GM19467 (cell line): Measurements from ENCODE around the gene ZNF385B.
"Not testable (repeated sequence)": the region's sequence is repeated elsewhere in the genome, so short reads cannot be mapped to it uniquely, and the experiment has no call there.

Source experiments
- ATAC-seq: cut with Tn5 transposase; IDR thresholded peaks from one replicate; pipeline ENCODE4 v1.9.1; 2021; ENCODE audit warnings: mild to moderate bottlenecking, moderate library complexity; ENCODE audit not compliant: unreplicated experiment

ZNF385B gene

DNA sequence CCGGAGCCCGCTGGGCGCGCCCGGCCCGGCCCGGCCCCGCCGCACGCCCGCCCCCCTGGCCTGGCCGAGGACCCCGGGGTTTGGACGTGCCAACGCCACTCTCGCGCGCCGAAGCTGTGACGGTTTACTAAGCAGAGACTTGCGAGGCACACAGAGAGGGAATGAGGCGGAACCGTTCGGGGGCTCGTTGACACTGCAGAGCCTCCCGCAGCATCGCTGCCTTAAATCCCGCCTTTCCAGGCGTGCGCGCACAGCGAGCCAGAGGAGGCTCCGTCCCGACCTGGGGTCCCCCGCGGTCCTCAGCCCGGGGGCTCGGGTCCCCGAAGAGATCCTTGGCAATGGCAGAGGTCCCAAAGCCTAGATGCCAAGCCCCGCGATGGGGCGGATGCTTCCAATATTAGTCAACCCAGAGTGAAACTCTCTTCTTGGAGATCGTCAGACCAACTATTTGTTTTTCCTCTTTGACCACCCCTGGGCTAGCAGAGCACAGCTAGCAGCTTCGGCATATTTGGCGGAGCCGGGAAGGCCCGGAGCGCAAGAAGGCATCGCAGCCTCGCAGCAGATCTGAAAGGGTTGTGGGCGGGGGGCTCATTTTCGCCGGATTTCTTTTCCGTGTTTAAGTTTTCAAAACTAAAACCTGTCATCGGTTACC is at the start of gene ZNF385B:
ZNF385B (minus strand) TSS at position 197 of the 652 bp plus-strand sequence.
- peak; percentile 31 for ATAC-seq

DNA sequence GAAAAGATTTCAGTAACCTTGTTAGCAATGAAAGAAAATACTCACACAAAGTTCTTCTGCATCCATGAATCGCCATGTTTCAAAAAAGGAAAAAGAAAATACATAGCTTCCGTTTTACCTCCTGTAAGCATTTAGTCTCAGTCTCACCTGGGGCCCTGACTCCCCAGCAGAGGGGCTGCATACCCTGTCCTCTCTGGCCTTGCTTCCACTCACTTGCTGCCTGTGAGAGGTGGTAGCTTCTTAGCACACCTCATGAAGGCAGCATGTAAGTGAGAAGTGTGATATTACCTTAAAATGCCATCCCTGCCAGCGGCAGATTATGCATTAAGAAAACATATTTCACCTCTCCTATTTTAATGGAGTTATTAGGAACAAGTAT is 49.3 kb upstream of the ZNF385B start:
- ATAC-seq, result no peak

DNA sequence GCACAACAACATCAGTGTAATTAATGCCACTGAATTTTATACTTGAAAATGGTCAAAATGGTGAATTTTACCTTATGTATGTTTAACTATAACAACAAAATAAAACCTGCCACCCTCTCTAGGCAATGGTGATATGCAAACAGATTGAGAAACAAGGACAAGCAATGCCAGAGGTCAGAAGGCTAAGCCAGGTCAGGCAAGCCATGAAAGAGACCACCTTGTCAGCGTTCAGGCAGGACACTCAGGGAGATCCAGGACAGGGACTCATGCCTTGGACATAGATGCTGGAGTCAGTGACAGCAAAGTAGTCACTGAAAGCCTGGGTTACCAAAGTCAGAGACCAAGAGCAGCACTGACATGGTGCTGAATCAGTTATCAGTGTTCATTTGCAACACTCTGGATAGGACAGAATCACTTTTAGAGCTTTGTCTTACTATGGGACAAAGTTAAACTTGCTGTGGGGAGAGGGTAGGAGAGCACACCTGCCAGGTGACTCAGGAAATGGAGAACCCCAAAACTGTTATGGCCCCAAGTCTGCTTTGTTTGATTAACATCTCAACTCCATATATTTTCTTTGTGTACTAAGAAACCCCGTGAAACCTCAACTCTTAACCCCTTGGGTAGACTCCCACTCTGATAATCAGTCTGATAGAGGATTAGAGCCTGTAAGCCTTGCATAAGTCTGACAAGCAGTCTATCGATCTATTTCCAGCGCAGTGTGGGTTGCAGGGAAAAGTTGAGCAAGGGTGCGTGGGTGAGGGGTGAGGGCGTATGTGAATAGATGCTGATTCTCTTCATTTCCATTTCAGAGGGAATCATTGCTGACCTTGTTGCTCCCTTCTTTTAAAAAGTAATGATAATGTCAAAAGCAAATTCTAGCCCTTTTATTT is 48.7 kb upstream of the ZNF385B start:
- no peak for ATAC-seq

DNA sequence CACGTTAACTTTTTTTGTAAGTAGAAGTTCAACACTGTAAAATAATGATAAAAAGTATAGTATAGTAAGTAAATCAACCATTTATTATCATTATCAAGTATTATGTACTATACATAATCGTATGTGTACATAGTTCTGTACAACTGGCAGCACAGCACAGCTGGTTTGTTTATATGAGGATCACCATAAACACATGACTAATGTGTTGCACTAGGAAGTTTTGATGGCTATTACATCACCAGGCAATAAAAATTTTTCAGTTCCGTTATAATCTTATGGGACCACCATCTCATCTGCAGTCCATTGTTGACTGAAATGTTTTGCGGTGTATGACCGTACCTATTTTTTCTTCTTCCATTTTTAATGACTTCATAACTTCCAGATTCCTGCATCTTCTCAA is 39.2 kb upstream of the ZNF385B start:
- no peak for ATAC-seq

DNA sequence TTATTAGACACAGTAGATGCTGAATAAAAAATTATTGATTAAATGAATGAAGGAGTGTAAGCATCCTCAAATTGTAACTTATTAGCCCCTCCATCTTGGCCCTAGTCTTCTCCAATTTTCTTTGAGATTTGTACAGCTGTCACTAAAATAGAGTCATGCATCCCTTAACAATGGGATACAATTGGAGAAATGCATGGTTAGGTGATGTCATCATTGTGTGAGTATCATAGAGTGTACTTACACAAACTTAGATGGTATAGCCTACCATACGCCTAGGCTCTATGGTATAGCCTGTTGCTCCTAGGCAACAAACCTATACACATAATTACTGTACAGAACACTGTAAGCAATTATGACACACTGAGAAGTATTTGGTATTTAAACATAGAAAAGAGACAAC is 38.3 kb upstream of the ZNF385B start:
- ATAC-seq, result no peak

DNA sequence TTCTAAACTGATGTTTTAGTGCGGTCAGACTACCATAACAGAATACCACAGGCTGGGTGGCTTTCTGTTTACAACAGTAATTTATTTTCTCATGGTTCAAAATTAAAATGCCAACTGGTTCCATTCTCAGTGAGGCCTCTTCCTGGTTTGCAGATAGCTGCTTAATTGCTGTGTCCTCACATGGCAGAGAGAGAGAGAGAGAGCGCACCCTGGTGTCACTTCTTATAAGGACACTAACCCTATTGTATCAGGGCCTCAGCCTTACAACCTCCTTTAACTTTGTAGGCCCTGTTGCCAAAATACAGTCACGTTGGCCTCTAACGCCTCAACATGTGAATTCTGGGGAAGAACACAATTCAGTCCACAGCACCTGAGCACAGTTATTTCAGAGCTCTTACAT is 37.5 kb upstream of the ZNF385B start:
- ATAC-seq, result peak; percentile 91

- ATAC-seq, result no peak
Measured at GRCh38 chr2:179893616-179894015, 32.2 kb upstream of the ZNF385B start.

- ATAC-seq, result no peak
Measured at GRCh38 chr2:179891237-179891636, 29.8 kb upstream of the ZNF385B start.

DNA sequence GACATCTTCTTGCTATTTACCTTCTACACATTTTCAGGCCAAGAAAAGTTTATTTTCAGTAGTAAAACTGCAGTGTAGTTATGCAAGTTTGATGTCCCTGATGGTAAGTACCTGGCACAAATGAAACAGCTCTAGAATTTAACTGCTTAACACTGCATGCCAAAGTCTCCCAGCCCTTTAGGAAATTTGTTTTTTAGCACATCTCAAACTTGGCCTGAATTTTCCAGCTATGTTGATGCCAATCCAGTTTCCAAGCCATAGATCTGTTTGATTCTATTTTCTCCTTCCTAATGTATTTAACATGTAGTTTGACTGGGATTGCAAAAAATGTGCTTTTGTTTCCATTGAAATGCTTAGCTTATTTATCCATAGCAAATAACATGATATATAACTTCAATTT is 29.3 kb upstream of the ZNF385B start:
- no peak for ATAC-seq

DNA sequence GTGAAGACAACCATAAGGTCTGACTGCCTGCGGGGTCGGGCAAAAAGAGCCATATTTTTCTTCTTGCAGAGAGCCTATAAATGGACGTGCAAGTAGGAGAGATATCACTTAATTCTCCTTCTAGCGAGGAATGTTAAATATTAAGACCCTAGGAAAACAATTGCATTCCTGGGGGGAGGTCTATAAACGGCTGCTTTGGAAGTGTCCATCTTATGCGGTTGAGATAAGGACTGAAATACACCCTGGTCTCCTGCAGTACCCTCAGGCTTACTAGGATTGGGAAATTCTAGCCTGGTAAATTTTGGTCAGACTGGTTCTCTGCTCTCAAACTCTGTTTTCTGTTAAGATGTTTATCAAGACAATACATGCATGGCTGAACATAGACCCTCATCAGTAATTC is 27.2 kb upstream of the ZNF385B start:
- not testable (repeated sequence) for ATAC-seq

GRCh38 chr2:179884193-179884592 is 22.8 kb upstream of the ZNF385B start:
- no peak for ATAC-seq

- ATAC-seq, result no peak
Measured at GRCh38 chr2:179882851-179883806, 21.7 kb upstream of the ZNF385B start.

DNA sequence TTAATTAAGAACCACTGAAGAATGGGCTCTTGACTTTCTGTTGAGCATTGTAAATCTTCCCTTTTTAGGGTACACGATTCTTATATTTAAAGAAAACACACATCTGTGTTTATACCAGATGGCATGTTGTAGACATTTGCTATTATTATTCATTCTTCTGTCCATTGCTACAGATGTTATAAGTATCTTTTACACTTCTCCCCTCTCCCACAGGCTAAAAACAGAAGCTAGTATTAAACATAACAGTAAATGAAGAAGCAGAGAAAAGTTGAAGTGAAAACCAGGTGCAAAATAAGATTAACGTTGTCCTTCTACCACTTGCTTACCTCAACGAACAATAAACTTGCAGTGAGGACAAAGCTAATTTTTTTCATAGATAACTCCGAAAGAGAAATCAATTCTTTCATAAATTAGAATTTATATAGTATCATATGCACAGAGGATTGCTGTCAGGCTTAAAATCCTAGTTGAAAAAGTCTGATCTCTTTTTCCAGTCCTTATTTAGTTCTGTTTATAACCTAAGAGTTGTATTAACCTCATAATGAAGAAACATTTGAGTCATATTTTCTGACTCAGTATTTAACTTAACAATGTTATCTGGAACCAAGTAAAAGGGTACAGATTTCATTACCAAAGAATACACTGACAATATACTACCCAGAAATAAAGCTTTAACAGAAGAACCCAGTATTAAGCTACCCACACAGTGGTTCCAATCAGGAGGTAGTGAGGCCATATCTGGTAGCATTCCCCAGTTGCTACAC is 16.4 kb upstream of the ZNF385B start:
- no peak for ATAC-seq

DNA sequence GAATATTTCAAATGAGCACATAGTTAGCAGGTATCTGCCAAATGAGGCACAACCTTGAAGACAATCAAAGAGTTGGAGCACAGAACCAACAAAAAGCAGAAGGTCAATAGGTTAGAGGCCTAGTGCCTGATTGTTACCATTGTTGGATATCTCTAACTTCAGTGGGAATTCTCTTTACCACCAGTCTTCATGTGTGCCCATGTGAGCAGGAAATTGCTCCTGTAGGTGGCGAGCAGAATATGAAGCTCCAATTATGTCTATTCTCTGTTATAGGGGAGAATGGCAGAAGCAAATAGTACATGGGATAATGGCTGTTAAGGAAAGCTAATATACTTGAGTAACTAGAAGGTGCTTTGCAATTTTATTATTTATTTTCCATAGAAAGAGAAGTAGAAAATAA is 14.9 kb upstream of the ZNF385B start:
- no peak for ATAC-seq

DNA sequence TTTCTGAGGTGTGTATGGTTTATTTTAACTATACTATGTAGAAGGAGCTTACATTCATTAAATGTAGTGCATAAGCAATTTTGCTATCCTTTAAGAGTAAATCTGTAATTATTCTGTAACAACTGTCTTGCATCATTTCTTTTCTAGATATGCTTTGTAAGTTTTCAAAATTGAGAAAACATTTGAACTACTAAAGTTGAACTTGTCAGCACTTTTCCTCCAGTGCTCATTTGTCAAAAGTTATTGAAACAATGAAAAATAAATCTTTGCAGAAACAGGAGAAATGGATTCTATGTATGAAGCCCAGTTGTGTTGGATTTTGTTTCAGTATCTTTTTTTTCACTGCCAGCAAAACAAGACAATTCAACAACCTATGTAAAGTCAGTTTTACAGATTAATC is 14.5 kb upstream of the ZNF385B start:
- ATAC-seq, result no peak

GRCh38 chr2:179862898-179863458 is 1.6 kb upstream of the ZNF385B start:
- ATAC-seq, result no peak

DNA sequence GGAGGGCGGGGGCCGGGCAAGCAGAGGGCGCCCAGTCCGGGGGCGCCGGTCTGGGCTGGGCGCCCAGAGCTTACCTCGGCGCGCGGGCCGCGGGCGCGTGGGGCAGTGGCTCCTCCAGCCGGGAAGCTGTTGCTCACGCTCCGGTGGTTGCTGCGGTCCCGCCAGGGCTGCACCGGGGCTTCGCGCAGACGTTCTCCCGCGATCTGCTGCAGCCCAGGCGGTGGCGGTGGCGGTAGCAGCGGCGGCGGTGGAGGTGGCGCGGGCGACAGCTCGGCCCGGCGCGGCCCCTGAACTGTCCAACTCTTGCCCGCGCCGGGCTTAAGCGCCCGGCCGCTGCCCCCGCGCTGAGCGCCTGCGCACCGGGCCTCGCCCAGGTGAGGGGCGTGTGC is 391 bp downstream of the ZNF385B start:
- ATAC-seq, result peak; percentile 43

DNA sequence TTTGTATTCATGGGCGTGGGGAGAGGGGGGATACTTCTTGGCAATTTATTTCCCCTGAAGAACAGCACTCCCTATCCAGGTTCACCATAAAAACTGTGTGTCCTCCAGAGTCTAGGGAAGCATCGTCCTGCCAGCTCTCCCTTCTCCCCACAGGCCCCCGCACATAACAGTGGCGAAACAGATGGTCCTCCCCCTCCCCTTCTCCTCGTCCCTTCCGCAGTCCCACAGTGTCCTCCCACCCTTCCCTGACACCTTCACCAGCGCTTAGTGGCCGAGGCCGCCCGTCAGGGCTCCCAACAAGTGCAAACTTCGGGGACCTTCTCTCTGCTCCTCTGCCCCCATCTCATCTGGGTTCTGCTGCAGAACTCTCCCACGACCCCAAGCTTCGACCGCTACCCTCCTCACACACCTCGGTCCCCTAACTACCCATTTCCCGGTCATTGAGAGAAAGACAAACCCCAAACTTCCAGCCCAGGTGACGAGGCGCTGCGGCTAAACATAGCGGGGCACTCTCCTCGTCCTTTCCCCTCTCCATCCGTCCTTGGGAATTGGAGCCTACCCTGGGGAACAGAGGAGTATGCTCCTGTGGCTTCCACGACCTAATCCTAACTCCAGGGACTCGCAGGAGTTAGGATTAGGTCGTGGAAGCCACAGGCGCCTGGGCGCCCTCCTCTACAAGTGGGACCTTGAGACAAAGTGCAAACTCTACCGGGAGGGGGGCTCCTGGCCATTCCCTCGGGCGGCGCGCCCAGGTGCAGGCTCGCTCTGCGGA is 971 bp downstream of the ZNF385B start:
- ATAC-seq, result no peak

- ATAC-seq, result no peak
Measured at GRCh38 chr2:179859523-179859922, 1.9 kb downstream of the ZNF385B start.
